HG03280 (cell line): ENCODE results near the gene CYP3A7.
"Not testable (repeated sequence)": the region's sequence is repeated elsewhere in the genome, so short reads cannot be mapped to it uniquely, and the experiment has no call there.

ENCODE experiments used
- ATAC-seq: cut with Tn5 transposase; IDR thresholded peaks from one replicate; pipeline ENCODE4 v1.9.1; 2021; ENCODE audit warnings: mild to moderate bottlenecking, moderate library complexity; ENCODE audit not compliant: unreplicated experiment

CYP3A7 gene

DNA sequence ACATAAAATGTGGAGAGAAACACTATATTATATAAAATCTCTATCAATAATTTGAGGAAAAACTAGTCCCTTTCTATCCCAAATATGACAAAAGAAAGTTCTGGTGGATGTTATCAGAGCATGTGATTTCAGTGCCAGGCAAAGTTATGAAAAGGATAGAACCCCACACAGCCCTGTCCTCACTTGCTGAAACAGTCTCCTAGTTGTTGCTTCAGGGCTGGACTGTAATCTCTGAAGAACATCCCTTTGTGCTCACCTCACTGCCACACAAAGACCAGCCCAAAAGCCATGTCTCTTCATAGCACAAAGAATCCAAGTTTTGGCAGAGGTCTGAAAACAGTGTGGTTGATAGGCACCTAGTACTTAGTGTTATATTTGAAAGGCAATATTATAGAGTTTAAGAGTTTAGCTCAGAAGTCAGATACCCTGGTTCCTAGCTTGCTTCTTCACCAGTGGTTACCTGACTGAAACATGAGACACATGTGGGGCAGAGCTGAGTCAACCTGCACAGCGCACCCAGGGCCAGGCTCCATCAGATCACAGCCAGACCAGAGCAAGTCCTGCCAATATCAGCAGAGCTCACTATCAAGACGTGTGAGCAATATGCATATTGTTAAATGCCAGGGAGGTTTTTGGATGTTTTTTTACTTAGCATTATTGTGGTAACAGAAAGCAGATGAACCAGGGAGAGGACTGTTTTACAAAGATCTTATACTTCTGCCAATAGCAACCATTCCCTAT is 25.0 kb downstream of the CYP3A7 start:
- no peak for ATAC-seq

DNA sequence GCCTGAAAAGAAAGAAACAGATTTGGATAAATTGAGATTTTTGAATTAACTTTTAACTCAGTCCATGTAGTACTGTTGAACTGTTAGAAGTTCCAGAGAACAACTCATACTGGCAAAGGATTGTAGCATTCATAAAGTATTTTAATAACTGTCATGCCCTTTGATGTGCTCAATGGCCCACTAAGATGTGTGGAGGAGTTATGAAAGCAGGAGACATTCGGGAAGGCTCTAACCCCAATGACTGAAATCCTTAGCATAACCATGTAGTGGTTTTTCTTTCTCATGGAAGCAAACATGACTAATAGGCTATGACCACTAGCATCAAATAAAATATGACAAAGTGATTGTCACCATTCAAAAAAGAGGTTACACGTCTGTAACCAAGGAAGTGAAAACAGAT is 25.7 kb downstream of the CYP3A7 start:
- no peak for ATAC-seq

DNA sequence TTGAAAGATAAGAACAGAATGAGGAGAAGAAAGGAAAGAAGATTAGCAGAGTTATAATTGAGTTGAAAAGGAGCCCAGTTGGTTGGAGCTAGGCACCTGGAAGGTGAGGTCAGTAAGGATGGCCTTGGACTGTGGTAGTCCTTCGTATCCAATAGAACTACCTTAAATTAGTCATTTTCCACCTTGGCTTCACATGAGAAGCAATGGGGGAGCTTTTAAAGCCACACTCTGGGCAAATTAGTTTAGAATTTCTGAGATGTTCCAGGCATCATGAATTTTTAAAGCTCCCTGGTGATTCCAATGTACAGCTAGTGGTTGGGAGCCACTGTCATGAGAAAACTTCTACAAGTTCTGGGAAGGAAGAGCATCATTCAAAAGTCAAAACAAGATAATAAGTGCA is 27.9 kb downstream of the CYP3A7 start:
- no peak for ATAC-seq

DNA sequence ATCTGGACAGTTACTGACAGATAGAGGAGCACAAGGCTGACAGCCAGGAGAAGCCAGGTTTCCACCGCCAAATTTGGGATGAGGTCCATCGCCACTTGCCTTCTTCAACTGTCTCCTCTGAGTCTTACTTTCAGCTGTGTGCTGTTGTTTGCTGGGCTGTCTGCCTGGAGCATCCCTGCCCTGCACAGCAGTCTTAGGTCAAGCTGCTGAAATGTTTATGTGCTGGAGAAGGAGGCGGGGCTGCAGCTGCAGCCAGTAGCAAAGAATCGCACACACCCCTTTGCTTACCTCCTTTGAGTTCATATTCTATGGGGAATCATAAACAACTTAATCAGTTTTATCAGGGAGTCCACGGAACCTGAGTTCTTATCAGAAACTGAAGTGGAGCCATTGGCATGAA is 35.0 kb downstream of the CYP3A7 start:
- no peak for ATAC-seq

DNA sequence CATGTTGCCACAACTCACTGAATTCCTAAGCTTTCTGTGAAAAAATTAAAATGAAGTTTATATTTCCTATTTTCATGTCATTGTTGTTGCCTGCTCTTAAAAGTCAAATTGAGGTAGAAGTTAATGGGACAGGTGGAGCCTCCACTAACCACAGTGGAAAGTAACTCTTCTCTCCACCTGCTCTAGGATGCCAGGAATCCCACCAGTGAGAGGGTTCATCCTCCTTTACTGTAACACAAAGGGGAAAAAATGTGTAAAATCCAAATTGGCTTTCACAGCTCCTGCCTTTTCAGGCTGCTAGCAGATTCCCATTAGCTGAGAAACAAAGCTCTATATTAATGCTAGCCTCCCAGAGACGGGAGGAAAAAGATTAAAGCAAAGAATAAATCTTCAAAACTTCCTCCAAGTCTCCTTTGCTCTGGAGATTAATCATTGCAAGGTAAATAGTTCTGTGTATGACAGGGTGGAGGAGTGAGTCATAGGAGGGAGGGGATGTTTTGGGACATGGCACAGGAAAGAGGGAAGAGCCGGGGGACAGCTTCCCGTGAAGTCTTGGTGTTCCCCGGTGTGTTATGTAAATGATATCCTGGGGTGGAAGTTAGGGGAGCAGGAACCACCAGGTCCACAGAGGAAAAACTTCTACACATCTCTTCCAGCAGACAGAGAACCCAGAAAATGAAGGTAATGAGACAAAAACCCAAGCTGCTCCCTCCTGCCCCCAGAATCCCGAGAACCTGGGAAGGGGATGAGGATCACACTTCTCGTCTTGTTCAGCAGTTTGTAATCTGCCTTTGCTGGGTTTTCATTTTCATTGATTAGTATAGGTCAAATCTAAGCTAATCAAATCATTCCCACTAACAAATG is 35.9 kb downstream of the CYP3A7 start:
- ATAC-seq = not testable (repeated sequence)

DNA sequence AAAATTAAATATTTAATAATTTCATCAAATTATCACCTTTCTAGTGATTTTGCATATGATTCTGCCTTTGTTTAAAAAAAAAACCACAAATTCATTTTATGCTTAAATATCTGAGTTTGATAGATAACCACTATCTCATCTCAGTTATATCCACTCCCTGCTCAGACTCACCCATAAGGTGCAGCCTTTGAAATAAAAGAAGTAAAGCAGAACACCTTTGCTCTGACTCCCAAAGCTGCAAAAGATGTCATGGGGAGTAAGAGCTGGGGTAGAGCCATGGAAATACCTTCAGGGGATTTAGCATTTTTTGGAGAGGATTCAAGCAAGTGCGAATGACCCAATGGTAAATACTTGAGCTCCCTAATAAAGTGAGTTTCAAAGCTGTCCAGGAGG is 40.1 kb downstream of the CYP3A7 start:
- no peak for ATAC-seq

DNA sequence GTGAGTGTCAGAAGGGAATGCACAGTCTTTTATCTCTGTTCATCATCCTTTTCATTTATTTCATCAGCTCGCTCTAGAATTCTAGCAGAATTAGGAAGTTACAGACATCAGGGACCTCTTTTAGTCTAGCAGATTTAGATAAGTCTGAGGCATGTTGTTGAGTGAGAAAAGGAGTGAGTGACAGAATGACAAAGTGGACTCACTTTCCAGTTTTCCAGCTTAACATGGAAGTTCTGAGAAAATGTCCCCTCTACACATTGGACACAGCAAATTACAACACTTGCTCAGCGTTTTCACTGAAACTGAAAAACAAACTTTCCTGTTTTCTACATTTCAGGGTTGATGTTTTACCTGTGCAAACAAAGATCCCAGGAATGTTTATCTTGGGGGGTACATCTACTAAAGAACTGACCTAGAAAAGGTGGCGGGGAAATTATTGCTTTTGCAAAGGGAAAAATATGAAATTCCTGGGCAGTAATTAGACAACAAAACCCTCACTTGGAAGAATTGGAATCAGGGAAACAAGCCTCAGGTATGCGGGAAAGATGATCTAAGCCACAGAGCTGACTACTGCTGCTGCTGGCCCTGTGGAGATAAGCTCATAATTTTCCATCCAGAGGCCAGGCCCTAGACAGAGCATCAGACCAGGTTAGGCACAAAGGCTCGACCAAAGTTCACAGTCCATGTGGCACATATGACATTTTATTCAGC is 40.6 kb downstream of the CYP3A7 start:
- no peak for ATAC-seq

DNA sequence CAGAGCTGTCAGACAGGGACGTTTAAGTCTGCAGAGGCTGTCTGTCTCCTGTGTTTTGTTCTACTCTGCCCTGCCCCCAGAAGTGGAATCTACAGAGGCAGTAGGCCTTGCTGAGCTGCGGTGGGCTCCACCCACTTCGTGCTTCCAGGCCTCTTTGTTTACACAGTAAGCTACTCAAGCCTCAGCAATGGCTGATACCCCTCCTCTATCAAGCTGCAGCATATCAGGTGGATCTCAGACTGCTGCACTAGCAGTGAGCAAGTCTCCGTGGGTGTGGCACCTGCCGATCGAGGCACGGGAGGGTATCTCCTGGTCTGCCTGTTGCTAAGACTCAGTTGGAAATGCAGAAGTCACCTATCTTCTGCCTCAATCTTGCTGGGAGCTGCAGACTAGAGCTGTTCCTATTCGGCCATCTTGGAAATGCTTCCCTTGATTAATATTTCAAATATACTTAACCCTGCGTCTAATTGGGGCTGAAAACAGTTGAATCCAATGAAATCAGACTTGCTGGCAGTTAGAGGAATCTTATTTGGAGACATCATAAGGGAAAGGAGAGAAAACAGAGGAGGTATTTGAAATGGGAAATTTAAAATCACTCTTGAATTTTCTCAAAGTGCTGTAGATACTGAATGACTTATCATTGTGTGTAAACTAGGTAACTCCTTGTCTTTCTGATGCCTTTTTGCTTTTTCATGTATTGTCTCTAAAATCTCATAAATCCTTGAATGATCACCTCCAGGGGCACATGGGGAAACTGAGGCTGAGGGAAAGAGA is 41.4 kb downstream of the CYP3A7 start:
- no peak for ATAC-seq

DNA sequence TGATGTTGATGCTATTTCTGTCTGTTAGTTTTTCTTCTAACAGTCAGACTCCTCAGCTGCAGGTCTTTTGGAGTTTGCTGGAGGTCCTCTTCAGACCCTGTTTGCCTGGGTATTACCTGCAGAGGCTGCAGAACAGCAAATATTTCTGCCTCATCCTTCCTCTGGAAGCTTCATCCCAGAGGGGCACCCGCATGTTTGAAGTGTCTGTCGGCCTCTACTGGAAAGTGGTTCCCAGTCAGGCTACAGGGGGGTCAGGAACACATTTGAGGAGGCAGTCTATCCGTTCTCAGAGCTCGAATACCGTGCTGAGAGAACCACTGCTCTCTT is 41.9 kb downstream of the CYP3A7 start:
- no peak for ATAC-seq

DNA sequence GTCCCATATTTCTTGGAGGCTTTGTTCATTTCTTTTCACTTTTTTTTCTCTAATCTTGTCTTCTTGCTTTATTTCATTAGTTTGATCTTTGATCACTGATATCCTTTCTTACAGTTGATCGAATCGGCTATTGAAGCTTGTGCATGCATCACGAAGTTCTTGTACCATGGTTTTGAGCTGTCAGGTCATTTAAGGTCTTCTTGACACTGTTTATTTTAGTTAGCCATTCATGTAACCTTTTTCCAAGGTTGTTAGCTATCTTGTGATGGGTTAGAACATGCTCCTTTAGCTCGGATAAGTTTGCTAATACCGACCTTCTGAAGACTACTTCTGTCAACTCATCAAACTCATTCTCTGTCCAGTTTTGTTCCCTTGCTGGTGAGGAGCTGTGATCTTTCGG is 42.4 kb downstream of the CYP3A7 start:
- not testable (repeated sequence) for ATAC-seq

DNA sequence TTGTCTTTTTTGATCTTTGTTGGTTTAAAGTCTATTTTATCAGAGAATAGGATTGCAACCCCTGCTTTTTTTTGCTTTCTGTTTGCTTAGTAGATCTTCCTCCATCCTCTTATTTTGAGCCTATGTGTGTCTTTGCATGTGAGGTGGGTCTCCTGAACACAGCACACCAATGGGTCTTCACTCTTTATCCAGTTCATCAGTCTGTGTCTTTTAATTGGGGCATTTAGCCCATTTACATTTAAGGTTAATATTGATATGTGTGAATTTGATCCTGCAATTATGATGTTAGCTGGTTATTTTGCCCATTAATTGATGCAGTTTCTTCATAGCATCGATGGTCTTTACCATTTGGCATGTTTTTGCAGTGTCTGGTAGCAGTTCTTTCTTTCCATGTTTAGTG is 43.3 kb downstream of the CYP3A7 start:
- ATAC-seq = not testable (repeated sequence)

DNA sequence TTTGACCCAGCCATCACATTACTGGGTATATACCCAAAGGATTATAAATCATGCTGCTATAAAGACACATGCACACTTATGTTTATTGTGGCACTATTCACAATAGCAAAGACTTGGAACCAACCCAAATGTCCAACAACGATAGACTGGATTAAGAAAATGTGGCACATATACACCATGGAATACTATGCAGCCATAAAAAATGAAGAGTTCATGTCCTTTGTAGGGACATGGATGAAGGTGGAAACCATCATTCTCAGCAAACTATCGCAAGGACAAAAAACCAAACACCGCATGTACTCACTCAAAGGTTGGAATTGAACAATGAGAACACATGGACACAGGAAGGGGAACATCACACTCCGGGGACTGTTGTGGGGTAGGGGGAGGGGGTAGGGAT is 44.1 kb downstream of the CYP3A7 start:
- not testable (repeated sequence) for ATAC-seq

DNA sequence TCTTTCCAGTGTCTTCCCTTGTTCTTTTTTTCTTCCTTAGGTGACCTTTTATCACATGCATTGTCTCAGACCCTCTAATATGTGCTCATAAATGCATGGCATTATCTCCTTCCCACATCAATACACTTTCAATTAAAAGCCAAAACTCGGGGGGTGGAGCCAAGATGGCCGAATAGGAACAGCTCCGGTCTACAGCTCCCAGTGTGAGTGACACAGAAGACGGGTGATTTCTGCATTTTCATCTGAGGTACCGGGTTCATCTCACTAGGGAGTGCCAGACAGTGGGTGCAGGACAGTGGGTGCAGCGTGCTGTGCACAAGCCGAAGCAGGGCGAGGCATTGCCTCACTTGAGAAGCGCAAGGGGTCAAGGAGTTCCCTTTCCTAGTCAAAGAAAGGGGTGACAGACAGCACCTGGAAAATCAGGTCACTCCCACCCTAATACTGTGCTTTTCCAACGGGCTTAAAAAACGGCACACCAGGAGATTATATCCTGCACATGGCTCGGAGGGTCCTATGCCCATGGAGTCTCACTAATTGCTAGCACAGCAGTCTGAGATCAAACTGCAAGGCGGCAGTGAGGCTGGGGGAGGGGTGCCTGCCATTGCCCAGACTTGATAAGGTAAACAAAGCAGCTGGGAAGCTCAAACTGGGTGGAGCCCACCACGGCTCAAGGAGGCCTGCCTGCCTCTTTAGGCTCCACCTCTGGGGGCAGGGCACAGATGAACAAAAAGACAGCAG is 49.0 kb downstream of the CYP3A7 start:
- not testable (repeated sequence) for ATAC-seq

DNA sequence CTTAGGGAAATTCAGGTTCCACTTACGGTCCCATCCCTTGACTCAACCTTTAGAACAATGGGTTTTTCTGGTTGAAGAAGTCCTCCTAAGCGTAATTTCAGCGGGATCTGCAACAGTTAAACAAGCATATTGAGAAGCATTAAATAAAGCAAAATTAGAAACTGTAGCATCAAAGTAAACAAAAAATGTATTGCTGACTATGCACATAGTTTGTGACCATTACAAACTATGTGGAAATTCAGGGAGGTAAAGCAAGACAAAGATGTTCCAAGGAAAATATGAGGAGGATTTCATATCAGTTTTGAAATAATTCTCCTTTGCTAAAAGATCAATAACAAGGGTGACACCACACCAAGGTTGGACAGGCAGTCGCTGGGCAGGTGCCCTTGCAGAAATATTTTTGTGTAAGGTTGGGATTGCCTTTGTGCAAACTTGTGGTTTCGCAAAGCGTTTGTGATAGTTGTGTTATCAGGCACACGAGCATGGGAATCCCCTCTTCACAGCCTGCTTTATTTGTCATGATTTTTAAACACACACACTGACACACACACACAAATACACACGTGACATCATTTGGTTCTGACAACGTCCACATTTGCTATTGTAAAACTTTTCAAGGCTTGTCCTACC is 49.8 kb downstream of the CYP3A7 start:
- no peak for ATAC-seq

DNA sequence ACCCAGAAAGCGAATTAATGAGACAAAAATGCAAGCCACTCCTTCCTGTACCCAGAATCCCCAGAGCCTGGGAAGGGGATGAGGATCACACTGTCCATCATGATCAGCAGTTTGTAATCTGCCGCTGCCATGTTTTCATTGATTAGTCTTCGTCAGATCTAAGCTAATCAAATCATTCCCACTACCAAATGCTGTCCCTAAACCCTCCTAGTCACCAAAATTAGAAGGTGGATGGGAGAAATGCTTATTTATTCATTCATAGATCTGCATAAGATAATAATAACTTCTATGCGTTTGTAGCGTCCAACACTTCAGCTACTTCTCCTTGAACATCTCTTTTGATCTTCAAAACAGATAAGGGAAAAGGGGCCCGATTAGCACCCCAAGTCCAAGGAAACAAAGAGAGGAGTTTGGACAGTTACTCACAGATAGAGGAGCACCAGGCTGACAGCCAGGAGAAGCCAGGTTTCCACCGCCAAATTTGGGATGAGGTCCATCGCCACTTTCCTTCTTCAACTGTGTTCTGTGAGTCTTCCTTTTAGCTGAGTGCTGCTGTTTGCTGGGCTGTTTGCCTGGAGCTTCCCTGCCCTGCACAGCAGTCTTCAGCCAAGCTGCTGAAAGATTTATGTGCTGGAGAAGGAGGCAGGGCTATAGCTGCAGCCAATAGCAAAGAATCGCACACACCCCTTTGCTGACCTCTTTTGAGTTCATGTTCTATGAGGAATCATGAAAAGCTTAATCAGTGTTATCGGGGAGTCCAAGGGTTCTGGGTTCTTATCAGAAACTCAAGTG is 55.4 kb downstream of the CYP3A7 start, which contains the start of gene CYP3A5:
Gene CYP3A5 (minus strand): TSS at position 597 of the 792 bp plus-strand sequence. CDS start 100 bp downstream, at position 497.
- no peak for ATAC-seq

DNA sequence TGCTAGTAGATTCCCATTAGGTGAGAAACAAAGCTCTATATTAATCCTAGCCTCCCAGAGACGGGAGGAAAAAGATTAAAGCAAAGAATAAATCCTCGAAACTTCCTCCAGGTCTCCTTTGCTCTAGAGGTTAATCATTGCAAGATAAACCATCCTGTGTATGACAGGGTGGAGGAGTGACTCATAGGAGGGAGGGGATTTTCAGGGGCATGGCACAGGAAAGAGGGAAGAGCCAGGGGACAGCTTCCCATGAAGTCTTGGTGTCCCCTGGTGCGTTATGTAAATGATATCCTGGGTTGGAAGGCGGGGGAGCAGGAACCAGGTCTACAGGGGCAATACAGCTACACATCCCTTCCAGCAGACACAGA is 56.0 kb downstream of the CYP3A7 start:
- ATAC-seq = no peak

DNA sequence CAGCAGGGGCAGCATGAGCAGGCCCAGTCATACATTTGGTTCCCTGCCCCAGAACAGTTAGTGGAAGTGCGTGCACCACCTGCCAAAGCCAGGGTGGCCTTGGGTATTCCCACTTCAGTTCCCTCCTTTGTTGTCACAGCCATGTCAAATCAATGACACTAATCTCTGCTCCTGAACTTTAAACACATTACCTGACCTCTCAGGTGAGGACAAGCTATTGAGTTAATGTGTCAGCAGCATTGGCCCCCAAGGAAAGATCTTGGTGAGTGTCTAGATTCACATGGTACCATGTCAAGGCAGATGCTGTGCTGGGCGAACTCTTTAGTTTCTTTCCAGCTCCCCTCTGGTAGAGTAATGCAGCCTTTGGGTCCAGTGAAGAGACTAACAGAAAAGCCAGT is 57.3 kb downstream of the CYP3A7 start:
- no peak for ATAC-seq

DNA sequence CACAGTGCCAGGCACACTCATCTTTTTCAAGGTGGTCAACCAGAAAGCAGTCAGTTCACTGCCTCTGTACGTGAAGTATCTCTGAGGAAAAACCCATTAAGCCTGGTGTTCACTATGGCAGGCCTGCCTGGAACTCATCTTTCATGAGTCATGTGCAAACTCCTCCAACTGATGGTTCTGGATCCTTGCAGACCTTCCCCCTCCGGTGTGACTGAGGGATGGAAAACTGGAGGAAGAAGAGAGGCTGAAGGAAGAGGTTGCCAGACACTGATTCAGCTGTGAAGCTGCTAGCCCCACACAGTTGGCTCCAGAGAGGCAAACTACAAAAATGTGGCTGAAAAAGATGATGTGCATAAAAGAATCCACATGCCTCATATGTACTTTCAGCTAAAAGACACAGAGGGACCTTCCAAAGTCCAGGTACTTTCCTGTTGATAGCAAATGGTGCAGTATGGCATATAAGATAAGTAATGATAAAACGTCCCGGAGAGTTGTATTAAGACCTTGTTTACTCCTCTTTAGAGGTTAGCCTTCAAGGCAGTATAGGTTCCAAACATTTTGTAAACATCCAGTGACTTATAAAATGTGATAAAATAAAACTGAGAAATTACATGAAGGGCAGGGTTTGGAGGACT is 57.9 kb downstream of the CYP3A7 start:
- no peak for ATAC-seq
